Esophagus squamous epithelium (tissue), 5 donors: ENCODE results near the gene MALL. TPM values are rescaled to one million over a fixed set of nuclear protein-coding genes. Genes with fewer than 3 reads are reported as not detected.
"Not testable (repeated sequence)": the region's sequence is repeated elsewhere in the genome, so short reads cannot be mapped to it uniquely, and the experiment has no call there.

Experiments
- DNase-seq: peaks from one replicate; lab custom pipeline; 2025; lab: John Stamatoyannopoulos, UW
- H3K27ac ChIP-seq, 4 donors: fragments of 200-600 bp; sonication (generic); one replicate each; pipeline ENCODE4 v1.5.1; 2016 to 2019; ENCODE audit warnings: mild to moderate bottlenecking in 1 of 4
- H3K27me3 ChIP-seq, 4 donors: fragments of 200-600 bp; sonication (generic); 1 replicate in 3 of 4; 2 replicates in 1 of 4; pipeline versions ENCODE4 v1.5.1 to v1.6.0; 2017 to 2021; ENCODE audit warnings: antibody characterized with exemption in 1 of 4
- H3K36me3 ChIP-seq, 3 donors: fragments of 200-600 bp; sonication (generic); one replicate each; pipeline ENCODE4 v1.5.1; 2016 to 2019
- H3K4me1 ChIP-seq, 3 donors: fragments of 200-600 bp; sonication (generic); one replicate each; pipeline ENCODE4 v1.5.1; 2017 to 2019
- H3K4me3 ChIP-seq, 4 donors: fragments of 200-600 bp; sonication (generic); 1 replicate in 3 of 4; 2 replicates in 1 of 4; pipeline ENCODE4 v1.5.1; 2016 to 2019; ENCODE audit warnings: mild to moderate bottlenecking in 2 of 4, moderate library complexity in 1 of 4
- H3K9me3 ChIP-seq, 3 donors: fragments of 200-600 bp; sonication (generic); one replicate each; pipeline ENCODE4 v1.5.1; 2016 to 2019
- CTCF ChIP-seq, 6 experiments: fragments of 450-650 bp in 4 of 6; fragments of 200-600 bp in 2 of 6; sonication (generic) in 2 of 6; IDR thresholded peaks; one replicate each; pipeline ENCODE4 v1.5.1; 2016 to 2019; ENCODE audit warnings: antibody characterized with exemption in 6 of 6, mild to moderate bottlenecking in 4 of 6, moderate library complexity in 4 of 6
- POLR2A ChIP-seq, 4 donors: fragments of 450-650 bp; IDR thresholded peaks; one replicate each; pipeline ENCODE4 v1.6.1; 2017; ENCODE audit warnings: antibody characterized with exemption in 4 of 4, mild to moderate bottlenecking in 4 of 4, moderate library complexity in 3 of 4
- WGBS, 2 donors: methylation state at CpG; one replicate each; pipeline ENCODE4 v1.1.5; 2018; 5-methylcytosine and 5-hydroxymethylcytosine counted together
- intact Hi-C: fragments of 100-400 bp; cut with DNase I; formaldehyde crosslinking; loops from one replicate; pipeline ENCODE4 v1.15.0; 2022
- total RNA-seq, 4 donors: library from RNA; depleted of rRNA; stranded (reverse); fragments of >200 nt; gene quantifications; one replicate each; pipeline ENCODE4 v1.1.0, GENCODE V29; 2016
- donor health status: DM: yes; HTN: yes; CAD: no.

The MALL gene
- total RNA-seq, 4 donors from 2014 or later, result 146 to 534 (median 225) TPM

GRCh38 chr2:110099471-110100225, 16.0 kb downstream of the MALL start:
- no peak for DNase-seq
- WGBS, 2 donors, result 74 to 82% methylated on average over 8 to 10 of the region's 10 CpGs
- Histone ChIP-seq H3K4me3 (no peak overlapping the region), H3K36me3 (peaks cover 0 to 5% (median 0%) of the 10 kb centered on the region in 3 donors), H3K9me3 (no peaks in the 10 kb centered on the region), H3K27me3 (no peaks in the 10 kb centered on the region), H3K27ac (peak overlapping the region; percentile 86 to 97 (median 94)), H3K4me1 (peaks cover 55 to 92% (median 57%) of the 10 kb centered on the region in 3 donors)
- intact Hi-C loops, result no loop called here
- TF ChIP-seq POLR2A (IDR thresholded peaks at IDR 0.05) (no peak), CTCF (IDR thresholded peaks at IDR 0.05) (no peak)

GRCh38 chr2:110099038-110099425, 16.6 kb downstream of the MALL start:
- Histone ChIP-seq H3K27me3 (no peaks in the 10 kb centered on the region), H3K36me3 (peaks cover 0 to 5% (median 0%) of the 10 kb centered on the region in 3 donors), H3K4me1 (peaks cover 51 to 86% (median 51%) of the 10 kb centered on the region in 3 donors), H3K9me3 (no peaks in the 10 kb centered on the region), H3K27ac (peak overlapping the region; percentile 86 to 97 (median 94)), H3K4me3 (no peak overlapping the region)
- WGBS, 2 donors, result 85 to 86% methylated on average over 6 of the region's 6 CpGs
- no peak for TF ChIP-seq CTCF (IDR thresholded peaks at IDR 0.05)
- TF ChIP-seq POLR2A (IDR thresholded peaks at IDR 0.05), result no peak
- no peak for DNase-seq
- intact Hi-C loops, result no loop called here

GRCh38 chr2:110097506-110098220, 18.0 kb downstream of the MALL start:
- no peak for DNase-seq
- peaks cover 38 to 72% (median 38%) of the 10 kb centered on the region in 3 donors for H3K4me1 ChIP-seq
- H3K27me3 ChIP-seq, result no peaks in the 10 kb centered on the region
- intact Hi-C loops, result no loop called here
- peak overlapping the region; percentile 65 to 97 (median 90) for H3K27ac ChIP-seq
- 49 to 60% methylated on average over 9 to 12 of the region's 14 CpGs for WGBS, 2 donors
- TF ChIP-seq CTCF (IDR thresholded peaks at IDR 0.05) (no peak), POLR2A (IDR thresholded peaks at IDR 0.05) (no peak)
- no peaks in the 10 kb centered on the region for H3K36me3 ChIP-seq
- no peaks in the 10 kb centered on the region for H3K9me3 ChIP-seq
- peak overlapping the region in 1 of 4 donors; percentile 9 for H3K4me3 ChIP-seq

GRCh38 chr2:110095994-110096633, 19.5 kb downstream of the MALL start:
- no peak for DNase-seq
- Histone ChIP-seq H3K27me3 (no peaks in the 10 kb centered on the region), H3K27ac (peak overlapping the region in 2 of 4 donors; percentile 6 to 95), H3K4me1 (peaks cover 23 to 57% (median 25%) of the 10 kb centered on the region in 3 donors), H3K4me3 (no peak overlapping the region), H3K9me3 (no peaks in the 10 kb centered on the region), H3K36me3 (no peaks in the 10 kb centered on the region)
- TF ChIP-seq POLR2A (IDR thresholded peaks at IDR 0.05) (no peak), CTCF (IDR thresholded peaks at IDR 0.05) (no peak)
- WGBS, 2 donors, result 91 to 92% methylated on average over 7 to 8 of the region's 8 CpGs
- intact Hi-C loops, result no loop called here

- H3K9me3 ChIP-seq, H3K36me3 ChIP-seq, DNase-seq, H3K4me3 ChIP-seq, intact Hi-C loops, H3K27me3 ChIP-seq: not testable (repeated sequence)
- 62% methylated on average over 4 of the region's 6 CpGs for WGBS, 2 donors
- H3K27ac ChIP-seq, result peak overlapping the region in 2 of 4 donors; percentile 6 to 44
- H3K4me1 ChIP-seq, result peaks cover 12 to 46% (median 16%) of the 10 kb centered on the region in 3 donors
Measured at GRCh38 chr2:110094884-110095534, 20.6 kb downstream of the MALL start.

- H3K27ac ChIP-seq, H3K36me3 ChIP-seq, H3K27me3 ChIP-seq, intact Hi-C loops, H3K9me3 ChIP-seq, DNase-seq, H3K4me3 ChIP-seq: not testable (repeated sequence)
- no CpG with 5 or more reads among the region's 6 CpGs for WGBS, 2 donors
- peaks cover 8 to 35% (median 8%) of the 10 kb centered on the region in 3 donors for H3K4me1 ChIP-seq
Measured at GRCh38 chr2:110093924-110094323, 21.7 kb downstream of the MALL start.

GRCh38 chr2:110090164-110090563, 25.5 kb downstream of the MALL start:
- WGBS, 2 donors, result 44 to 51% methylated on average over 2 to 3 of the region's 4 CpGs
- intact Hi-C loops, result not testable (repeated sequence)

GRCh38 chr2:110083757-110084156, 31.9 kb downstream of the MALL start:
- H3K4me1 ChIP-seq, DNase-seq, H3K9me3 ChIP-seq, H3K36me3 ChIP-seq, intact Hi-C loops, H3K4me3 ChIP-seq, H3K27ac ChIP-seq, H3K27me3 ChIP-seq: not testable (repeated sequence)
- WGBS, 2 donors, result no CpG with 5 or more reads among the region's 2 CpGs

More at GRCh38 chr2:110090164-110090563, 25.5 kb downstream of the MALL start:
- not testable (repeated sequence) for H3K4me1 ChIP-seq, H3K4me3 ChIP-seq, DNase-seq, H3K36me3 ChIP-seq, H3K27ac ChIP-seq, H3K9me3 ChIP-seq, H3K27me3 ChIP-seq
